ENCODE results near the gene FCRL3. TPM values are rescaled to one million over a fixed set of nuclear protein-coding genes. Genes with fewer than 3 reads are reported as not detected.

Gene FCRL3
- total RNA-seq, 1 experiment from 2014 or later = not detected

DNA sequence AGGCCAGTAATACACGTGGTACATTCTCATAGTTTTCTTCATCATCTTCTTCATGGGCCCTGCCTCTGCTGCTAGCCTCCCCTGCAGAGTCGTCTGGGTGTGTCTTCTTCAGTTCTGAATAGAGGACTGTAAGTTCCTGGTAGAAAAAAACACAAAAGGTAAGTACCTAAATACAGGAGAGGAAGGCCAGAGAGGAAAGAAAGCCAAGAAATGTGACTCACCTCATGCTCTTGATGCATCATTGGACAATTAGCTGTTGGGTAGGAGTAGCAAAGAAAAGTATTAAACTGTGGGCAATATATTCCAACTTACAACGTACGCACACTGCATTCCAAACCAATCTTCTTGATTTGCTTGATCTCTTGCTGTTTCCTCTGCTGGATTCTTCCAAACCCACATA lies 21.8 kb downstream of the FCRL3 start (continued):
- TF ChIP-seq, protein P1, sequence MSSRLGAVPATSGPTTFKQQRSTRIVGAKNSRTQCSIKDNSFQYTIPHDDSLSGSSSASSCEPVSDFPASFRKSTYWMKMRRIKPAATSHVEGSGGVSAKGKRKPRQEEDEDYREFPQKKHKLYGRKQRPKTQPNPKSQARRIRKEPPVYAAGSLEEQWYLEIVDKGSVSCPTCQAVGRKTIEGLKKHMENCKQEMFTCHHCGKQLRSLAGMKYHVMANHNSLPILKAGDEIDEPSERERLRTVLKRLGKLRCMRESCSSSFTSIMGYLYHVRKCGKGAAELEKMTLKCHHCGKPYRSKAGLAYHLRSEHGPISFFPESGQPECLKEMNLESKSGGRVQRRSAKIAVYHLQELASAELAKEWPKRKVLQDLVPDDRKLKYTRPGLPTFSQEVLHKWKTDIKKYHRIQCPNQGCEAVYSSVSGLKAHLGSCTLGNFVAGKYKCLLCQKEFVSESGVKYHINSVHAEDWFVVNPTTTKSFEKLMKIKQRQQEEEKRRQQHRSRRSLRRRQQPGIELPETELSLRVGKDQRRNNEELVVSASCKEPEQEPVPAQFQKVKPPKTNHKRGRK (CRISPR knock-in tag; IDR thresholded peaks at IDR 0.05; ENCODE audit: borderline replicate concordance) = no peak
- no peak for TF ChIP-seq FOXK1 (CRISPR knock-in tag; IDR thresholded peaks at IDR 0.05)
- TF ChIP-seq ZNF671 (CRISPR knock-in tag; IDR thresholded peaks at IDR 0.05) = no peak
- TF ChIP-seq, protein P2, sequence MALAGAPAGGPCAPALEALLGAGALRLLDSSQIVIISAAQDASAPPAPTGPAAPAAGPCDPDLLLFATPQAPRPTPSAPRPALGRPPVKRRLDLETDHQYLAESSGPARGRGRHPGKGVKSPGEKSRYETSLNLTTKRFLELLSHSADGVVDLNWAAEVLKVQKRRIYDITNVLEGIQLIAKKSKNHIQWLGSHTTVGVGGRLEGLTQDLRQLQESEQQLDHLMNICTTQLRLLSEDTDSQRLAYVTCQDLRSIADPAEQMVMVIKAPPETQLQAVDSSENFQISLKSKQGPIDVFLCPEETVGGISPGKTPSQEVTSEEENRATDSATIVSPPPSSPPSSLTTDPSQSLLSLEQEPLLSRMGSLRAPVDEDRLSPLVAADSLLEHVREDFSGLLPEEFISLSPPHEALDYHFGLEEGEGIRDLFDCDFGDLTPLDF (CRISPR knock-in tag; IDR thresholded peaks at IDR 0.05) = no peak
- TF ChIP-seq ZNF416 (CRISPR knock-in tag; IDR thresholded peaks at IDR 0.05) = no peak
- TF ChIP-seq, protein P3, sequence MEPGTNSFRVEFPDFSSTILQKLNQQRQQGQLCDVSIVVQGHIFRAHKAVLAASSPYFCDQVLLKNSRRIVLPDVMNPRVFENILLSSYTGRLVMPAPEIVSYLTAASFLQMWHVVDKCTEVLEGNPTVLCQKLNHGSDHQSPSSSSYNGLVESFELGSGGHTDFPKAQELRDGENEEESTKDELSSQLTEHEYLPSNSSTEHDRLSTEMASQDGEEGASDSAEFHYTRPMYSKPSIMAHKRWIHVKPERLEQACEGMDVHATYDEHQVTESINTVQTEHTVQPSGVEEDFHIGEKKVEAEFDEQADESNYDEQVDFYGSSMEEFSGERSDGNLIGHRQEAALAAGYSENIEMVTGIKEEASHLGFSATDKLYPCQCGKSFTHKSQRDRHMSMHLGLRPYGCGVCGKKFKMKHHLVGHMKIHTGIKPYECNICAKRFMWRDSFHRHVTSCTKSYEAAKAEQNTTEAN (CRISPR knock-in tag; IDR thresholded peaks at IDR 0.05) = no peak

DNA sequence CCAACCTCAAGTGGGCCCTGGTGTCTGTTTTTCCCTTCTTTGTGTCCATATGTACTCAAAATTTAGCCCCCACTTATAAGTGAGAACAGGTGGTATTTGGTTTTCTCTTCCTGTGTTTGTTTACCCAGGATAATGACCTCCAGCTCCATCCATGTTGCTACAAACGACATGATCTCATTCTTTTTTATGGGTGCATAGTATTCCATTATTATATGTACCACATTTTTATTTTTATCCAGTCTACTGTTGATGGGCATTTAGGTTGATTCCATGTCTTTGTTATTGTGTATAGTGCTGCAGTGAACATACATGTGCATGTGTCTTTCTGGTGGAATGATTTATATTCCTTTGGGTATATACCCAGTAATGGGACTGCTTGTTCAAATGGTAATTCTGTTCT lies 27.6 kb downstream of the FCRL3 start:
- Mint-ChIP-seq H3K9me3 (peaks cover 47% of the 10 kb centered on the region), H3K4me1 (peaks cover 6% of the 10 kb centered on the region), H3K36me3 (peaks cover 21% of the 10 kb centered on the region), H3K27ac (no peak overlapping the region), H3K4me3 (no peak overlapping the region), H3K27me3 (ENCODE audit: low read depth) (no peaks in the 10 kb centered on the region)
- no peak for TF ChIP-seq ZNF423 (CRISPR knock-in tag; IDR thresholded peaks at IDR 0.05)
- no peak for TF ChIP-seq NFE2L1 (CRISPR knock-in tag; IDR thresholded peaks at IDR 0.05)
- no peak for TF ChIP-seq ETV6 (CRISPR knock-in tag; IDR thresholded peaks at IDR 0.05)
- no peak for TF ChIP-seq FOXK1 (CRISPR knock-in tag; IDR thresholded peaks at IDR 0.05)
- DNase-seq (ENCODE audit: low spot score) (no peak), ATAC-seq (no peak)
- ChIA-PET CTCF (no interaction called here), POLR2A (no interaction called here)

DNA sequence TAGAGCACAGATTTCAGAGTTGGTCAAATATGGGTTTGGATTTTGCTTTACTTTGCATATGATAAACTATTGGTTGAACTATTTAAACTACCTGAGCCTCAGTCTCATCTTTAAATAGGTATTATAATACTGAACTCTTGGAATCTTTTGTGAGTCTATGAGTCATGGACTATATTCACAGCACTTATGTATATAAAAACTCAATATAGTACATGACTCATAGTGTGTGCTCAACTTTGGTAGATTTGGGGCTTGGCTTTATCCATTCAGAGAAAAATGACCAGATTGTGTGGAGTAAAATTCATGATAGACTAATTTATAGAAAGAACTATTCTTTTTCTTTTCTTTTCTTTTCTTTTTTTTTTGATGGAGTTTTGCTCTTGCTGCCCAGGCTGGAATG lies 28.7 kb downstream of the FCRL3 start:
- ATAC-seq = no peak
- H3K27ac Mint-ChIP-seq = no peak overlapping the region
- POLR2A ChIA-PET = no interaction called here
- peaks cover 21% of the 10 kb centered on the region for H3K36me3 Mint-ChIP-seq
- H3K4me3 Mint-ChIP-seq = no peak overlapping the region
- H3K9me3 Mint-ChIP-seq = peaks cover 49% of the 10 kb centered on the region
- CTCF ChIA-PET = interaction anchor here (0.7 kb wide), 1 partner anchor 597 kb away, joined by 3 read pairs; no protein-coding TSS in a partner anchor
- peaks cover 6% of the 10 kb centered on the region for H3K4me1 Mint-ChIP-seq
- TF ChIP-seq ZNF416 (CRISPR knock-in tag; IDR thresholded peaks at IDR 0.05) (no peak), CBFB (CRISPR knock-in tag; IDR thresholded peaks at IDR 0.05; ENCODE audit: low read depth) (no peak), ZNF219 (CRISPR knock-in tag; IDR thresholded peaks at IDR 0.05; ENCODE audit: borderline replicate concordance) (no peak), ZNF396 (CRISPR knock-in tag; IDR thresholded peaks at IDR 0.05; ENCODE audit: borderline replicate concordance) (no peak), FOXJ3 (CRISPR knock-in tag; IDR thresholded peaks at IDR 0.05; ENCODE audit: borderline replicate concordance) (no peak), ELF4 (CRISPR knock-in tag; IDR thresholded peaks at IDR 0.05; ENCODE audit: low read depth) (no peak), PRRX2 (CRISPR knock-in tag; IDR thresholded peaks at IDR 0.05) (no peak), NR2C2 (CRISPR knock-in tag; IDR thresholded peaks at IDR 0.05) (no peak), ATF1 (CRISPR knock-in tag; IDR thresholded peaks at IDR 0.05) (no peak), JAZF1 (CRISPR knock-in tag; IDR thresholded peaks at IDR 0.05) (no peak)
- TF ChIP-seq, protein P4, sequence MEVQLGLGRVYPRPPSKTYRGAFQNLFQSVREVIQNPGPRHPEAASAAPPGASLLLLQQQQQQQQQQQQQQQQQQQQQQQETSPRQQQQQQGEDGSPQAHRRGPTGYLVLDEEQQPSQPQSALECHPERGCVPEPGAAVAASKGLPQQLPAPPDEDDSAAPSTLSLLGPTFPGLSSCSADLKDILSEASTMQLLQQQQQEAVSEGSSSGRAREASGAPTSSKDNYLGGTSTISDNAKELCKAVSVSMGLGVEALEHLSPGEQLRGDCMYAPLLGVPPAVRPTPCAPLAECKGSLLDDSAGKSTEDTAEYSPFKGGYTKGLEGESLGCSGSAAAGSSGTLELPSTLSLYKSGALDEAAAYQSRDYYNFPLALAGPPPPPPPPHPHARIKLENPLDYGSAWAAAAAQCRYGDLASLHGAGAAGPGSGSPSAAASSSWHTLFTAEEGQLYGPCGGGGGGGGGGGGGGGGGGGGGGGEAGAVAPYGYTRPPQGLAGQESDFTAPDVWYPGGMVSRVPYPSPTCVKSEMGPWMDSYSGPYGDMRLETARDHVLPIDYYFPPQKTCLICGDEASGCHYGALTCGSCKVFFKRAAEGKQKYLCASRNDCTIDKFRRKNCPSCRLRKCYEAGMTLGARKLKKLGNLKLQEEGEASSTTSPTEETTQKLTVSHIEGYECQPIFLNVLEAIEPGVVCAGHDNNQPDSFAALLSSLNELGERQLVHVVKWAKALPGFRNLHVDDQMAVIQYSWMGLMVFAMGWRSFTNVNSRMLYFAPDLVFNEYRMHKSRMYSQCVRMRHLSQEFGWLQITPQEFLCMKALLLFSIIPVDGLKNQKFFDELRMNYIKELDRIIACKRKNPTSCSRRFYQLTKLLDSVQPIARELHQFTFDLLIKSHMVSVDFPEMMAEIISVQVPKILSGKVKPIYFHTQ (CRISPR knock-in tag; IDR thresholded peaks at IDR 0.05) = no peak
- TF ChIP-seq, protein P5, sequence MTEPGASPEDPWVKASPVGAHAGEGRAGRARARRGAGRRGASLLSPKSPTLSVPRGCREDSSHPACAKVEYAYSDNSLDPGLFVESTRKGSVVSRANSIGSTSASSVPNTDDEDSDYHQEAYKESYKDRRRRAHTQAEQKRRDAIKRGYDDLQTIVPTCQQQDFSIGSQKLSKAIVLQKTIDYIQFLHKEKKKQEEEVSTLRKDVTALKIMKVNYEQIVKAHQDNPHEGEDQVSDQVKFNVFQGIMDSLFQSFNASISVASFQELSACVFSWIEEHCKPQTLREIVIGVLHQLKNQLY (CRISPR knock-in tag; IDR thresholded peaks at IDR 0.05) = no peak
- TF ChIP-seq, protein P1 (CRISPR knock-in tag; IDR thresholded peaks at IDR 0.05; ENCODE audit: borderline replicate concordance) = no peak
- no peak for DNase-seq (ENCODE audit: low spot score)
- H3K27me3 Mint-ChIP-seq (ENCODE audit: low read depth) = no peaks in the 10 kb centered on the region

All from WTC11 (cell line).